DND-41 (cell line): ENCODE results near the gene MT1G.

Experiments used
- EZH2 ChIP-seq: IDR thresholded peaks from 3 replicates; pipeline ENCODE4 v1.6.1; 2012; ENCODE audit warnings: borderline replicate concordance, low read depth, mild to moderate bottlenecking, moderate library complexity, low read length, inconsistent platforms; ENCODE audit not compliant: severe bottlenecking
- TF ChIP-seq, protein P1 (sequence below): IDR thresholded peaks from 2 replicates; pipeline ENCODE4 v1.5.1; 2012; ENCODE audit warnings: borderline replicate concordance, low read length, moderate library complexity, mild to moderate bottlenecking; ENCODE audit not compliant: poor library complexity, severe bottlenecking; ENCODE audit errors: extremely low read depth

DNA sequence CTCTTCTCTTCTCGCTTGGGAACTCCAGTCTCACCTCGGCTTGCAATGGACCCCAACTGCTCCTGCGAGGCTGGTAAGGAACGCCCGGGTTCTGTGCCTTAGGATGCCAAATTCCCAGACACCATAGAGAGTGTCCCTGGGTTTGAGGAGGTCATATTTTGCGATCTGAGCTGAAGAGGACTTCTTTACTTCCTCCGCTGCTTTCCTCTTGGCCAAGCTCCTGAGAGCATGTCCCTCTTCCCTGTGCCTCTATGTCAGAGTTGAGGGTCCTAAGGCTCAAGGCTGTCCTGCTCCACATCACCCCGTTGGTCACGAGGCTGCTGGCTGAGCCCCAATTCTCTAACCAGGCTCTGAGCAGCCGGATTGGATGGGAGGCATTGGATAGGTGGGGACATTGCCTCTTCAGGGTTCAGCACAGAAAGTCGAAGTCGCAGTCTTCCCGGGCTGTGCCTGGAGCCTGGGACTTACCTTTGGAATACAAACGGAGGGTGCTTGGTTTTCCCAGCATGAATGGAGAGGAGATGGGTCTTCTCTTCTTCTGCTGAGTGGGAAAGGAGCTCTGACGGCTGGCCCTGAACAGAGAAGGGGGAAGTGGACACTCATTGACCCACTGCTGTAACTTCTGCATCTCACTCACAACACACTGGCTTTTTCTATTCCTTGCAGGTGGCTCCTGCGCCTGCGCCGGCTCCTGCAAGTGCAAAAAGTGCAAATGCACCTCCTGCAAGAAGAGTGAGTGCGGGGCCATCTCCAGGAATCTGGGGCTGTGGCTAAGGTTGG lies 2.2 kb upstream of the MT1G start:
- TF ChIP-seq, protein P1, sequence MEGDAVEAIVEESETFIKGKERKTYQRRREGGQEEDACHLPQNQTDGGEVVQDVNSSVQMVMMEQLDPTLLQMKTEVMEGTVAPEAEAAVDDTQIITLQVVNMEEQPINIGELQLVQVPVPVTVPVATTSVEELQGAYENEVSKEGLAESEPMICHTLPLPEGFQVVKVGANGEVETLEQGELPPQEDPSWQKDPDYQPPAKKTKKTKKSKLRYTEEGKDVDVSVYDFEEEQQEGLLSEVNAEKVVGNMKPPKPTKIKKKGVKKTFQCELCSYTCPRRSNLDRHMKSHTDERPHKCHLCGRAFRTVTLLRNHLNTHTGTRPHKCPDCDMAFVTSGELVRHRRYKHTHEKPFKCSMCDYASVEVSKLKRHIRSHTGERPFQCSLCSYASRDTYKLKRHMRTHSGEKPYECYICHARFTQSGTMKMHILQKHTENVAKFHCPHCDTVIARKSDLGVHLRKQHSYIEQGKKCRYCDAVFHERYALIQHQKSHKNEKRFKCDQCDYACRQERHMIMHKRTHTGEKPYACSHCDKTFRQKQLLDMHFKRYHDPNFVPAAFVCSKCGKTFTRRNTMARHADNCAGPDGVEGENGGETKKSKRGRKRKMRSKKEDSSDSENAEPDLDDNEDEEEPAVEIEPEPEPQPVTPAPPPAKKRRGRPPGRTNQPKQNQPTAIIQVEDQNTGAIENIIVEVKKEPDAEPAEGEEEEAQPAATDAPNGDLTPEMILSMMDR: no peak
- TF ChIP-seq EZH2: no peak
